Measurements from ENCODE around the gene NEGR1.

NEGR1 gene

DNA sequence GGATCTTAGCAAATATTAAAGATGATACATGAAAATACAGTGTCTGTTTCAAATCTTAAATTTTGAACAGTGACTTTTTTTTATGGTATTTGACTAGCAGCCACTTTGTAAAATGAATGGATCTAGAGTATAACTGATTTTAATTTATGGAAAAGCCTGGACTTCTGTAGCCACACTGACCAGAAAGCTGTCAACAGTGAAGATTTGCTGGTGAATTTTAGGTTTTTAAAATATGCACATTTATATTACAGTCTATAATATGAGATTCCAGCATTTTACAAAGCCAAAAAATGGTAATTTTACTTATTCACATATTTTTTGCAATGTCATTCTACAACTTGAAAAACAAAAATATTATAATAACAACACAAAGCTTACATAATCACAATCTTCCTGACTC lies 131.8 kb downstream of the NEGR1 start:
- DNase-seq (ENCODE audit: low read depth) = no peak
- TF ChIP-seq MYC (IDR thresholded peaks at IDR 0.05; ENCODE audit: low read depth, low read length) (no peak), POLR2A (IDR thresholded peaks at IDR 0.05; ENCODE audit: extremely low read depth, insufficient read length) (no peak)
- TF ChIP-seq, protein P1, sequence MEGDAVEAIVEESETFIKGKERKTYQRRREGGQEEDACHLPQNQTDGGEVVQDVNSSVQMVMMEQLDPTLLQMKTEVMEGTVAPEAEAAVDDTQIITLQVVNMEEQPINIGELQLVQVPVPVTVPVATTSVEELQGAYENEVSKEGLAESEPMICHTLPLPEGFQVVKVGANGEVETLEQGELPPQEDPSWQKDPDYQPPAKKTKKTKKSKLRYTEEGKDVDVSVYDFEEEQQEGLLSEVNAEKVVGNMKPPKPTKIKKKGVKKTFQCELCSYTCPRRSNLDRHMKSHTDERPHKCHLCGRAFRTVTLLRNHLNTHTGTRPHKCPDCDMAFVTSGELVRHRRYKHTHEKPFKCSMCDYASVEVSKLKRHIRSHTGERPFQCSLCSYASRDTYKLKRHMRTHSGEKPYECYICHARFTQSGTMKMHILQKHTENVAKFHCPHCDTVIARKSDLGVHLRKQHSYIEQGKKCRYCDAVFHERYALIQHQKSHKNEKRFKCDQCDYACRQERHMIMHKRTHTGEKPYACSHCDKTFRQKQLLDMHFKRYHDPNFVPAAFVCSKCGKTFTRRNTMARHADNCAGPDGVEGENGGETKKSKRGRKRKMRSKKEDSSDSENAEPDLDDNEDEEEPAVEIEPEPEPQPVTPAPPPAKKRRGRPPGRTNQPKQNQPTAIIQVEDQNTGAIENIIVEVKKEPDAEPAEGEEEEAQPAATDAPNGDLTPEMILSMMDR (IDR thresholded peaks at IDR 0.05; ENCODE audit: low read depth, low read length) = no peak
- TF ChIP-seq, protein P2, sequence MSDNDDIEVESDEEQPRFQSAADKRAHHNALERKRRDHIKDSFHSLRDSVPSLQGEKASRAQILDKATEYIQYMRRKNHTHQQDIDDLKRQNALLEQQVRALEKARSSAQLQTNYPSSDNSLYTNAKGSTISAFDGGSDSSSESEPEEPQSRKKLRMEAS (IDR thresholded peaks at IDR 0.05; ENCODE audit: low read depth, low read length) = no peak
- no peak overlapping the region for H3K4me3 ChIP-seq (ENCODE audit: low read depth, low read length)

DNA sequence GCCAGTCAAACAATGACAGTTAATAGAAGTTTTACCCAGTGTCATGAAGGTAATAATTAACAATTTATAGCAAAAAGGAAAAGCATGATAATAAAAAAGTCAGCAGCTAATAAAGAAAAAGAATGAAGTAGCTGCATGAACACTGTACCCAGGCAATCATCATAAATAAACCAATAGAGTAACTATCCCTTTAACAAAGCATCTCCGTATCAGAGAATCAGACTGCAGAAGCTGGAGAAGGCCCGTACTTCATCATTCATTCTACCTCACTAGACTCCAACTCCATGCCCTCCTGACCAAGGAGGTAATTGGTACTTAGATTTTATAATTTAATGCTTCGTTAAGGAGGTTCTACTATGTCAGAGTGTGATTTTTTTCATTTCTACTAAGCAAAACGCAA lies 140.5 kb downstream of the NEGR1 start:
- no peak for DNase-seq (ENCODE audit: low read depth)
- TF ChIP-seq, protein P2 (IDR thresholded peaks at IDR 0.05; ENCODE audit: low read depth, low read length) = no peak
- H3K4me3 ChIP-seq (ENCODE audit: low read depth, low read length) = no peak overlapping the region

DNA sequence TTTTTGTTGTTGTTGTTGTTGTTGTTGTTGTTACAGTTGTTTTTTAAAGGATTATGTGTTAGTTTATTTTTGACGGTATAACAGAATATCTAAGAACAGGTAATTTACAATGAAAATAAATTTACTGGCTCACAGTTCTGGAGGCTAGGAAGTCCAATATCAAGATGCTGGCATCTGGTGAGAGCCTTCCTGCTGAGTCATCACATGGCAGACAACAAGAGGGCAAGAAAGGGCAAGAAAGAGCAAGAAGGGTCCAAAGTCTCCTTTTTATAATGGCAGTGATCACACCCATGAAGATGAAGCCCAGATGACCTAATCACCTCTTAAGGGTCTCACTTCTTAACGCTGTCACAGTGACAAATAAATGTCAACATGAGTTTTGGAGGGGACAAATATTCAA lies 142.1 kb downstream of the NEGR1 start:
- no peak for DNase-seq (ENCODE audit: low read depth)
- no peak overlapping the region for H3K4me3 ChIP-seq (ENCODE audit: low read depth, low read length)
- TF ChIP-seq, protein P1 (IDR thresholded peaks at IDR 0.05; ENCODE audit: low read depth, low read length) = no peak

DNA sequence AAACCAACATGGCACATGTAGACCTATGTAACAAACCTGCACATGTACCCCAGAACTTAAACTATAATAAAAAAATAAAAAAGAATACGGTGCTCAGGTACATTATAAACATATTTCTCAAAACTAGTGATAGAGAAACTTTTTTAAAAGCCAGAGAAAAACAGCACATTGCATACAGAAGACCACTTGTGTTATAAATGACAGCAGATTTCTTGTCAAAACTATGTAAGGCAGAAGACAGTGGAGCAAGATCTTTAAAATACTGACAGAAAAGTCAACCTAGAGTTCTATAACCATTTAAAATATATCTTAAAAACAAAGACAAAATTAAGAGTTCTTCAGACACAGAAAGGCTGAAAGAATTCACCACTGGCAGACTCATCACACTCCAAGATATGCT lies 144.7 kb downstream of the NEGR1 start:
- no peak for DNase-seq (ENCODE audit: low read depth)
- H3K4me3 ChIP-seq (ENCODE audit: low read depth, low read length) = no peak overlapping the region
- TF ChIP-seq POLR2A (IDR thresholded peaks at IDR 0.05; ENCODE audit: extremely low read depth, insufficient read length) (no peak), MYC (IDR thresholded peaks at IDR 0.05; ENCODE audit: low read depth, low read length) (no peak)
- TF ChIP-seq, protein P2 (IDR thresholded peaks at IDR 0.05; ENCODE audit: low read depth, low read length) = no peak
- TF ChIP-seq, protein P1 (IDR thresholded peaks at IDR 0.05; ENCODE audit: low read depth, low read length) = no peak

DNA sequence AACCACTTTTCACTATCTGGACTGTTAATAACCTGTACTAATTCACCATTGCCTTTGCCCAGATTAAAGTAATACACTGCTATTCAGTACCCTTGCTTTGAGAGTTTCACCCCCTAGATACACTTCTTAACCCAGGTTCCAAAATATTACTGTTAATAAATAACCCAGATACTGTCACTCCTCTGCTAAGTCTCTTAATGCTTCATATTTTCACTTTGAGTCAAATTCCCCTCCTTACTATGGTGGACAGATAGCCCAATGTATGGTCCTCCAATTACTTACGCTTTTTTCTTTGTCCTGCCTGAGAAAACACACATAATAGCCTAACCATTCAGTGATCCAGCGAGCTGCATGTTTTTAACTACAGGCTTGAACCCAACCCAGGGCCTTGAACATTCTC lies 152.5 kb downstream of the NEGR1 start:
- no peak for DNase-seq (ENCODE audit: low read depth)
- TF ChIP-seq POLR2A (IDR thresholded peaks at IDR 0.05; ENCODE audit: extremely low read depth, insufficient read length) (no peak), MYC (IDR thresholded peaks at IDR 0.05; ENCODE audit: low read depth, low read length) (no peak)
- TF ChIP-seq, protein P2 (IDR thresholded peaks at IDR 0.05; ENCODE audit: low read depth, low read length) = no peak
- TF ChIP-seq, protein P1 (IDR thresholded peaks at IDR 0.05; ENCODE audit: low read depth, low read length) = no peak
- H3K4me3 ChIP-seq (ENCODE audit: low read depth, low read length) = no peak overlapping the region

DNA sequence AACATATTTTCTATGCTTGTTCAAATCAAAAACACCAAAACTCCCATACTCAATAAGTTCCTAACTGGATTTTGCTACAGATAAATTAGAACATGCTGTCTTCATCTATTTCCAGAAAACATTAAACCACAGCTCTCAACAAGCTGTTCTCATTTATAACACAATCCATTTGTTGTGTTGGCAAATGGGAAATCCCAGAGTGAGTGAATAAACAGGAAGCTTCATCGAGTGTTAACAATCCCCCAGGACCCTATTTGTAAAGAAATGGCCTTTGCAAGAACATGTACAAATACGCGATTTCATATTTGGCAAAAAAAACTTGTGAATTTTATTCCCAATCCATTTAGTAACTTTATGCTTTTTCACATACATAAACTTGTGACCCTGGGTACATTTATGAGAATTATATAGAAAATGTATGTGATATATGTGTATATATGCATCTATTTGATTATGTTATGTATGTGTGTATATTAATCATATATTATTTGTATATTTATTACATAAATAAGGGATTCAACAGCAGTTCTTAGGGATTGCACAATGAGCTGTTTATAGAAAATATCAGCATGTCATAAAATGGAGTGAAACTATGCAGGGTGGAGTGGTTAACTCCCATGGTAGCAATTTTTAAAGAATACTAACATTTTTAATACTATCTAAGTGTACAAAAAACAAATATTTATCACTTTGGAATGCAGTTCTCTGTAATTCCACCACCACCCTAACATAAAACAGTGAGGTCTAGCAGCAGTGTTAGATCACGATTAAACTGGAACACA lies 160.0 kb downstream of the NEGR1 start:
- no peak overlapping the region for H3K4me3 ChIP-seq (ENCODE audit: low read depth, low read length)
- TF ChIP-seq, protein P2 (IDR thresholded peaks at IDR 0.05; ENCODE audit: low read depth, low read length) = no peak
- TF ChIP-seq POLR2A (IDR thresholded peaks at IDR 0.05; ENCODE audit: extremely low read depth, insufficient read length) (no peak), MYC (IDR thresholded peaks at IDR 0.05; ENCODE audit: low read depth, low read length) (no peak)
- TF ChIP-seq, protein P1 (IDR thresholded peaks at IDR 0.05; ENCODE audit: low read depth, low read length) = no peak
- DNase-seq (ENCODE audit: low read depth) = no peak

Data from NB4 (cell line).